H1 (cell line): ENCODE measurements around the gene MRRF. TPM values are rescaled to one million over a fixed set of nuclear protein-coding genes. Genes with fewer than 3 reads are reported as not detected.

Experiments
- CTBP2 ChIP-seq: IDR thresholded peaks from 2 replicates; pipeline ENCODE4 v1.7.0; 2011; ENCODE audit warnings: borderline replicate concordance, mild to moderate bottlenecking, moderate library complexity, mixed read lengths, low read length; ENCODE audit not compliant: insufficient read depth, insufficient read length
- EGR1 ChIP-seq: IDR thresholded peaks from 2 replicates; pipeline ENCODE4 v1.6.1; 2011; ENCODE audit warnings: low read depth, low read length, borderline replicate concordance
- NANOG ChIP-seq: IDR thresholded peaks from 2 replicates; pipeline ENCODE4 v1.6.1; 2011; ENCODE audit warnings: low read length, low read depth, mild to moderate bottlenecking, inconsistent platforms; ENCODE audit not compliant: insufficient read depth, poor library complexity, severe bottlenecking
- NRF1 ChIP-seq: IDR thresholded peaks from 2 replicates; pipeline ENCODE4 v1.6.1; 2011; ENCODE audit warnings: mild to moderate bottlenecking, low read depth, low read length, improper control_type of control experiment
- TCF12 ChIP-seq: IDR thresholded peaks from 2 replicates; pipeline ENCODE4 v1.6.1; 2011; ENCODE audit warnings: low read depth, mild to moderate bottlenecking, low read length
- polyA plus RNA-seq, 7 experiments: library from polyadenylated mRNA; depleted of rRNA in 3 of 7; stranded (reverse) in 5 of 7; unstranded in 2 of 7; fragments of >200 nt in 5 of 7; fragments of 200-250 nt in 2 of 7; gene quantifications; 1 replicate in 5 of 7; 2 replicates in 1 of 7; 4 replicates in 1 of 7; pipeline versions ENCODE4 v1.2.1 to v1.2.3, GENCODE V29; 2011 to 2013; ENCODE audit warnings: missing spikeins in 2 of 7, mixed read lengths in 2 of 7
- total RNA-seq: library from RNA; stranded (reverse); fragmentation: NEBNext Ultra II Directional; extraction: Animal tissue kit (Norgen Biotek cat#: 25700); gene quantifications from 2 replicates; pipeline ENCODE4 v1.2.1, GENCODE V29; 2021

MRRF gene
- total and polyA plus RNA-seq, 2 of the 8 experiments (the other 6 are each of a cell fraction or from before 2014, with no cell fraction given): 29.4 to 47.8 TPM

DNA sequence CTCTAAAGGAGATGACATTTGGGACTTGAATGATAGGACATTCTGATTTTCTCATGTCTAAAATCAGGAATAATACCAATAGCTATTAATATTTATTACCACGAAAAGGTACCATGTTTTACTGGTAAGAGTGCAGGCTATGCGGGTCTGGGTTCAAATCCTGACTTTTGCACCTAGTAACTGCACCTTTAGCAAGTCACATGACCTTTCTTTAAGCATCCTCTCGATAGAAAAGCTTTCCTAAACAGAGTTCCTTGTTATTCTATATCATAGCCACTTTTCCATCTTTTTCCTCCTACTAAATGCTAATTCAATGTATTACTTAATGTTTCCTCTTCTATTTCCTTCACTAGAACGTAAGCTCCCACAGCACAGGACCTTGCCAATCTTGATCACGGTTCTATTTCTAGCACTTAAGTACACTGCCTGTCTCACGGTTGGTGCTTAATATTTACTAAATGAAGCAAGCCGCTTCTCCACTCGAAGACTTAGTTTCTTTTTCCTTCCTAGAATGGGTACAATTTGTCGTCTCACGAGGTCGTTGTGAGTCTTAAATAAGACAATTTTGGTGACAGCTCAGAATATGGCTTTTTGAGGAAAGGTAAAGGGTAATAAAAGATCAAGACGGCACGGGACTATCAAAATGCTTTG lies 858 bp upstream of the MRRF start (continued):
- TF ChIP-seq EGR1 (no peak), CTBP2 (no peak), NRF1 (no peak), NANOG (no peak), TCF12 (no peak)
